ENCODE data around the gene ME2.

GRCh38 chr18:50989711-50990110 lies 110.8 kb downstream of the ME2 start:
- TF ChIP-seq, protein P1, sequence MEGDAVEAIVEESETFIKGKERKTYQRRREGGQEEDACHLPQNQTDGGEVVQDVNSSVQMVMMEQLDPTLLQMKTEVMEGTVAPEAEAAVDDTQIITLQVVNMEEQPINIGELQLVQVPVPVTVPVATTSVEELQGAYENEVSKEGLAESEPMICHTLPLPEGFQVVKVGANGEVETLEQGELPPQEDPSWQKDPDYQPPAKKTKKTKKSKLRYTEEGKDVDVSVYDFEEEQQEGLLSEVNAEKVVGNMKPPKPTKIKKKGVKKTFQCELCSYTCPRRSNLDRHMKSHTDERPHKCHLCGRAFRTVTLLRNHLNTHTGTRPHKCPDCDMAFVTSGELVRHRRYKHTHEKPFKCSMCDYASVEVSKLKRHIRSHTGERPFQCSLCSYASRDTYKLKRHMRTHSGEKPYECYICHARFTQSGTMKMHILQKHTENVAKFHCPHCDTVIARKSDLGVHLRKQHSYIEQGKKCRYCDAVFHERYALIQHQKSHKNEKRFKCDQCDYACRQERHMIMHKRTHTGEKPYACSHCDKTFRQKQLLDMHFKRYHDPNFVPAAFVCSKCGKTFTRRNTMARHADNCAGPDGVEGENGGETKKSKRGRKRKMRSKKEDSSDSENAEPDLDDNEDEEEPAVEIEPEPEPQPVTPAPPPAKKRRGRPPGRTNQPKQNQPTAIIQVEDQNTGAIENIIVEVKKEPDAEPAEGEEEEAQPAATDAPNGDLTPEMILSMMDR (conservative IDR thresholded peaks at IDR 0.05; ENCODE audit: low read length) = no peak
- TF ChIP-seq EZH2phosphoT487 (IDR thresholded peaks at IDR 0.05; ENCODE audit: borderline replicate concordance) = no peak

Measured in Loucy (cell line).